Right ventricle myocardium superior (tissue), 1 donor: ENCODE measurements around the gene MFSD12. TPM values are rescaled to one million over a fixed set of nuclear protein-coding genes. Genes with fewer than 3 reads are reported as not detected.

Experiments
- ATAC-seq: fragments of 200-7000 bp; cut with Tn5 transposase; one replicate; pipeline ENCODE4 v1.9.1; 2020; ENCODE audit warnings: mild to moderate bottlenecking; ENCODE audit not compliant: poor library complexity
- DNase-seq: peaks from one replicate; pipeline ENCODE4 v3.0.0-alpha.2; 2020
- intact Hi-C: fragments of 100-400 bp; cut with DNase I; formaldehyde crosslinking; loops from one replicate; pipeline ENCODE4 v1.11.2; 2022
- total RNA-seq: library from RNA; stranded (reverse); fragmentation: NEBNext Ultra II Directional; extraction: Animal tissue kit (Norgen Biotek cat#: 25700); gene quantifications from one replicate; pipeline ENCODE4 v1.2.1, GENCODE V29; 2021
- donor health status: DM: no; HTN: yes; CAD: no; lungs with severe emphysema.

MFSD12 gene
- total RNA-seq, 1 donor from 2014 or later: 21.7 TPM

GRCh38 chr19:3544058-3544376 lies 13.4 kb downstream of the MFSD12 start:
- ATAC-seq: no peak
- no peak for DNase-seq
- intact Hi-C loops: loop anchor here (10.0 kb wide), 1 partner anchor 161 kb away; the partner anchor contains the start of genes PIP5K1C and TJP3

DNA sequence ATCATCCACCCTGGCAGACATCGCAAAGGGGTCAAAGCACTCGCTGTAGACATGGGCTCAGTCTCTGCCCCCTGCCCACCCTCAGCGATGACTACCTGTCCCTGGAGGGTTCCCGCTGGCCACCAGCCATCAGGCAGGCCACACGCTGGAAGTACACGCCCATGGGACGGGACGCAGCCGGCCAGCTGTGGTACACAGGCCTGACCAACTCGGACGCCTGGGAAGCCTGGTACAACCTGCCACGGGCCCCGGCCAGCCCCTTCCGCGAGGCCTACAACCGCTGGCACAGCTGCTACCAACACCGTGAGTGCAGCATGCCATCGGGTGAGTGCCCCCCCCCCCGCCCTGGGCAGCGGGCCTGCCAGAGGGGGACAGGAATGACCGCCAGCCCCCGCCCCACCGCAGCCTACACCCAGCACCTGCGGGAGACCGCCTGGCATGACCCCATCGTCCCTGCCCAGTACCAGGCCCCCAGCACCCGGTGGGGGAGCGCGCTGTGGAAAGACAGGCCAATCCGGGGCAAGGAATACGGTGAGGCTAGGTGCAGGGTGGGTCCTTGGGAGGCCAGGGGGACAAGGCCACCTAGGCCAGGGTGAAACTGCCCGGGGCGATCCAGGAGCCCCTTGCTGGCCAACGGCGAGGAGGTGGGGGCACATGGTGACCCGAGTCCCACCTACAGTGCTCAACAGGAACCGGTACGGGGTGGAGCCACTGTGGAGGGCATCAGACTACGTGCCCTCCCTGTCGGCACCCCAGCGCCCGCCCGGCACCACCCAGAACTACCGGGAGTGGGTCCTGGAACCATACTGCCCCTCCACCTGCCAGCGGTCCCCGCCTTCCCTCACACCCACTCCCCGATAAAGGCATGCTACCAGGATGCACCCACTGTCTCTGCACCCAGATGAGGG lies 14.0 kb downstream of the MFSD12 start:
- ATAC-seq: no peak
- intact Hi-C loops: loop anchor here (10.0 kb wide), 1 partner anchor 161 kb away; the partner anchor contains the start of genes PIP5K1C and TJP3
- no peak for DNase-seq

DNA sequence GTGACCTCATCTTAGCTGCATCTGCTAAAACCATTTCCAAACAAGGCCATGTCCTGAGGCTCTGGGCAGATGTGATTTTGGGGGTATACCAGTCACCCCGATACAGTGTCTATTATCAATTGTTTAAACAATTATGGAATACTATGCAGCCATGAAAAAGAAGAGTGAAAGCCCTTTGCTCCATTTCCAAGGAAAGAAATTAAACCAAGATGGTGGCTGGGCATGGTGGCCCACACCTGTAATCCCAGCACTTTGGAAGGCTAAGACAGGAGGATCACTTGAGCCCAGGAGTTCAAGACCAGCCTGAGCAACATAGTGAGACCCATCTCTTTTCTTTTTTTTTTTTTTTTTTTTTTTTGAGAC lies 17.6 kb downstream of the MFSD12 start:
- ATAC-seq (no peak), DNase-seq (no peak)
- intact Hi-C loops: loop anchor here (10.0 kb wide), 1 partner anchor 165 kb away; the partner anchor contains the start of genes PIP5K1C and TJP3

DNA sequence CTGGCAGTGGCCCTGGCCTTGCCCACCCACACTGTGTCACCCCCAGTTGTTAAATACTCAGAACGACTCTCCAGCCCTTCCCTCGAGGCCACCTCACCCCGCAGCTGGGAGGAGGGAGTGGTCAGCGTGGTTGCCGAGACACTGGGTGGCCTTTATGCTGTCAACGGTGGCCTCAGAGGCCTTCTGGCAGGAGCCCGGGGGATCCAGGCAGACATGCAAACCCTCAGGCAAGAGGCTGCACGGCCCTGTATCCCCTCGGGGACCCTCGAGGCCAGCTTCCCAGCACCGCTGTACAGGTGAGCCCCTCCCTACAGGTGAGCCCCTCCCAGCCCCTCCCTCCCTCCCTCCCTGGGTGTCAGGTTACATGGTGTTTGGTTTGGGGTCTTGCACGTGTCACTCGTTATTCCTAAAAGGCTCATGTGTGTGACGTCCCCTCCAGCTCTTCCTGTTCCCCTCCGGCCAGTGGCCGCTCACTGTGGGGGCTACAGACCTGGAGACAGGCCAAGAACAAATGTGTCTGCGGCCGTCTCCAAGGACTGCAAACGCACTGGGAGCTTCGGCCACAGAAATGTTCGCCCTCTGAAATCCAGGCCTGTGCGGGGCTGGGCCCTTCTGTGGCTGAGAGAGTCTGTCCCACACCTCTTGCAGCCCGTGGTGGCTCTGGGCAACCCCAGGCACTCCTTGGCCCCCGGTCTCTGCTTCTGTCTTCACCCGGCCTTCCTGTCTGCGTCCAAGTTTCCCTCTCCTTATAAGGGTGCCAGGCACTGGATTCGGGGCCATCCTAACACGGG lies 18.2 kb downstream of the MFSD12 start, which contains the start of gene TEKTIP1:
TSS of gene TEKTIP1 (plus strand) at position 210 of the 791 bp plus-strand sequence. CDS start at position 214, 4 bp downstream.
- ATAC-seq (no peak), DNase-seq (no peak)
- intact Hi-C loops: no loop called here

GRCh38 chr19:3538258-3538929 lies 19.0 kb downstream of the MFSD12 start:
- ATAC-seq (no peak), DNase-seq (no peak)
- intact Hi-C loops: no loop called here

DNA sequence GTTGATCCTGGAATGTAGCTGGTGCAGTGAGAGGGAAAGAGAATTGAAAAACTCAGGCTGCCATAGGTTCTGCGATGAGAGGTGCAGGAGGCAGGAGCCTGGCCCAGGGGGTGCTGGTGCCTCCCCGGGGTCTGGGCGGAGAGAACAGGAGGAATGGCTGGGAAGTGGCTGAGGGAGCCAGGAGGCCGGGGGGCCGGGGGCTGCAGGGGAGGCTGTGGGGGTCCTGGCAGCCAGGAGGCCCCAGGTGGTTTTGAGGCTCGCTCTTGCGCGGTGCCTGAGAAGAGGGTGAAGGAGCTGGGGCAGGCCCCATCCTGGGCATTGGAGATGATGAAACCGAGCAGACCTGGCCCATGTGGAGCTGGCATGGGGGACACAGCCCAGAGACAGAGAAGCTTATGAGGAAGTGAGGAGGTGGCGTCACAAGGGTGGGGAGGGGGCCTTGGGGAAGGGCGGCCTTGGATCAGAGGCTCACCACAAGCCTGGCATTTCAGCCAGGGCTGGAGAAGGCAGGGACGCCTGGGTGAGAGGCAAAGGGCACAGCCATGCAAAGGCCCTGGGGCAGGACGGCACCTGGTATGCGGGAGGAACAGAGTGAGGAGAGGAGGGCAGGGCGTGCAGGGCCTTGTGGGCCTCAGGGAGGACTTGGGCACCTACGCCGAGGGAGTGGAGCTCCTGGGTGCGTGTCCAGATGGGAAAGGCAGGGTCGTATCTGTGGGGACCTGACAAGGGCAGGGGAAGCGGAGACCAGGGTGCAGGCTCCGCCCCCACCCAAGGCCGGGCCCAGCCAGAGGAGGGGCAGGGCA lies 19.7 kb downstream of the MFSD12 start:
- DNase-seq: no peak
- intact Hi-C loops: no loop called here

GRCh38 chr19:3537101-3537437 lies 20.3 kb downstream of the MFSD12 start:
- ATAC-seq (peak; percentile 11), DNase-seq (no peak)
- intact Hi-C loops: no loop called here

More for the DNA sequence above, 19.7 kb downstream of the MFSD12 start:
- ATAC-seq: no peak

DNA sequence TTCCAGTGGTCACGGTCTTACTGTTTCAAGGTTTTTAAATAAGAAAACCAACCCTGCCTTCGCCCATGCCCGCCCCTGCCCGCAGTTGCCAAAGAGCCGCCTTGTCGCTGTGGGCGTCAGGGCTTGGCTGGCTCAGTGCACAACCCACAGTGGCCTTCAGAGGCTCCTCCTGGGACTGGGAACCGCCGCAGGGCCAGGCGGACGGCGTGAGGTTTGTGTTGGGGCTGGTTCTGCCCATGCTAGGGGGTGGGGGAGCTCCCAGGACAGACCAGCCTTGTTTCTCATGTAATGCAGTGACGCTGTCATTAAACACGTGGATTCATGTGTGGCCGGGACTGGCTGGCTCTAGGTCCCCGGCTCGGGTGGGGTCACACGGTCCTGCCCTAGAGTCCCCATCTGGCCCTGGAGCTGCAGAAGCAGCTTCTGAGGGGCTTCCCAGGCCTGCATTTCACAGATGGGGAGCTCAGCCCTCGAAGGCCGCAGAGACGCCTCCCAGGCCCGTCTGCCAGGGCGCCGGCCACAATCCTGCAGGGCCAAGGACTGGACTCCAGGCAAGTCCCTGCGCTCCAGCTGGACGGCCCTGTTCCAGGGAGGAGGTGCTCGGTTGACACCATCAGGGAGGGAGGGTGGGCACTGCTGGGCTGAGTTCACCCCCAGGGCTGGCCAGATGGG lies 20.8 kb downstream of the MFSD12 start:
- DNase-seq: peak; percentile 74
- intact Hi-C loops: no loop called here
- peak; percentile 46 for ATAC-seq

DNA sequence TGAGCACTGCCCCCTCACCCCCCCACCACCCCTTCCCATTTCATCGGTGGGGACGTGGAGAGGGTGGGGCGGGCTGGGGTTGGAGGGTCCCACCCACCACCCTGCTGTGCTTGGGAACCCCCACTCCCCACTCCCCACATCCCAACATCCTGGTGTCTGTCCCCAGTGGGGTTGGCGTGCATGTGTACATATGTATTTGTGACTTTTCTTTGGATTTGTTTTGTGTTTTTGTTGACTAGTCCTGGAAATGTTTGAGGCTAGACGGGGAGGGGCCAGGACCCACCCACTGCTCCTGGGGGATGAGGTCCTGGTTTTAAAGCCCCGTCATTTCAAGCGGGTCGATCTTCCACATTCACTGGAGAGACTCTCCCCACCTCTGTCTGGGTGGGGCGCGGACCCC lies 21.4 kb downstream of the MFSD12 start:
- intact Hi-C loops: no loop called here
- ATAC-seq: no peak

GRCh38 chr19:3535563-3535965 lies 21.8 kb downstream of the MFSD12 start:
- no peak for ATAC-seq
- intact Hi-C loops: no loop called here
- no peak for DNase-seq

More for the DNA sequence above, 21.4 kb downstream of the MFSD12 start:
- no peak for DNase-seq

DNA sequence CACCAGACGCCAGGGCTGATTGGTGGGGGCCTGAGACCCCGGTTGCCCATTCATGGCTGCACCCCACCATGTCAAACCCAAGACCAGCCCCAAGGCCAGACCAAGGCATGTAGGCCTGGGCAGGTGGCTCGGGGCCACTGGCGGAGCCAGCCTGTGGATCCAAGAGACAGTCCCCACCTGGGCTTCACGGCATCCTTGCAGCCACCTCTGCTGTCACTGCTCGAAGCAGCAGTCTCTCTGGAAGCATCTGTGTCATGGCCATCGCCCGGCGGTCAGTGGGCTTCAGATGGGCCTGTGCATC lies 22.2 kb downstream of the MFSD12 start:
- DNase-seq (no peak), ATAC-seq (no peak)
- intact Hi-C loops: no loop called here

DNA sequence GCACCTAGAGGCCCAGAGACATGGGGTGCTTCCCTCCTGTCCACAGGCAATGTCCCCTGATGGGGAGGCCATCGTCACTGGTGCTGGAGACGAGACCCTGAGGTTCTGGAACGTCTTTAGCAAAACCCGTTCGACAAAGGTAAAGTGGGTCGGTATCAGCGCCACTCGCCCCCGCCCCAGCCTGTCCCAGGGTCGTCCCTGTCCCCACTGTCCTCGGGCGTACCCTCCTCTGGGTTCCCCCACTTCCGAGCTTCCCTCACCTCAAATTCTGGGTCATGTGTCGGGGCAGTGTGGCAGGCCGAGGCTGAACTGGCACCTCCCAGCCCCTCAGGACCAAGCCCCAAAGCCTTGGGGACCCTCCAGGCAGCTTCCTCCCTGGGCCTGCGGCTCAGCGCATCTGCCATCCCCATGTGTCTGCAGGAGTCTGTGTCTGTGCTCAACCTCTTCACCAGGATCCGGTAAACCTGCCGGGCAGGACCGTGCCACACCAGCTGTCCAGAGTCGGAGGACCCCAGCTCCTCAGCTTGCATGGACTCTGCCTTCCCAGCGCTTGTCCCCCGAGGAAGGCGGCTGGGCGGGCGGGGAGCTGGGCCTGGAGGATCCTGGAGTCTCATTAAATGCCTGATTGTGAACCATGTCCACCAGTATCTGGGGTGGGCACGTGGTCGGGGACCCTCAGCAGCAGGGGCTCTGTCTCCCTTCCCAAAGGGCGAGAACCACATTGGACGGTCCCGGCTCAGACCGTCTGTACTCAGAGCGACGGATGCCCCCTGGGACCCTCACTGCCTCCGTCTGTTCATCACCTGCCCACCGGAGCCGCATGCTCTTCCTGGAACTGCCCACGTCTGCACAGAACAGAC lies 22.8 kb downstream of the MFSD12 start:
- ATAC-seq (no peak), DNase-seq (no peak)
- intact Hi-C loops: no loop called here

DNA sequence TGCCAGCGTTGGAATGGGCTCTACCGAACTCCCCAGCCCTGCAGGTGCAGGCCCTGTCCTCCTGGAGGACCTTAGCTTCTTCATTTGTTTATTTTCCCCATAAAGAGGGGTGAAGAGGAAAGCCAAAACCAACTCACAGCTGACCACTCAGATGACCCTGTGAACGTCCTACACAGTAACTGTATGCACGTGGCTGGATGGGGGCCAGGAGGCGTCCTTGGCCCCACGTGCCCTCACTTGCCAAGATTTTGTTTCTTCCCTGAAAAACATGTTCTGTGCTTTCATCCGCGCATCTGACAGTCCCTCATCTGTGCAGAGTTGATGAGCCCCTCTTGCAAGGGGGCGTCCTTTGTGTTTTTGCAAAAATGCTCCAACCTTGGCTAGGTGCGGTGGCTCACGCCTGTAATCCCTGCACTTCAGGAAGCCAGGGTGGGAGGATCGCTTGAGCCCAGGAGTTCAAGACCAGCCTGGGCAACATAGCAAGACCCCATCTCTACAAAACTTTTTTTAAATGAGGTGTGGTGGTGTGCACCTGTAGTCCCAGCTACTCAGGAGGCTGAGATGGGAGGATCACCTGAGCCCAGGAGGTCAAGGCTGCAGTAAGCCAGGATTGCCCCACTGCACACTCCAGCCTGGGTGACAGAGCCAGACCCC lies 23.7 kb downstream of the MFSD12 start:
- ATAC-seq (no peak), DNase-seq (no peak)
- intact Hi-C loops: no loop called here

- intact Hi-C loops: no loop called here
- no peak for DNase-seq
- no peak for ATAC-seq
Observed at GRCh38 chr19:3533033-3533432, 24.4 kb downstream of the MFSD12 start.

DNA sequence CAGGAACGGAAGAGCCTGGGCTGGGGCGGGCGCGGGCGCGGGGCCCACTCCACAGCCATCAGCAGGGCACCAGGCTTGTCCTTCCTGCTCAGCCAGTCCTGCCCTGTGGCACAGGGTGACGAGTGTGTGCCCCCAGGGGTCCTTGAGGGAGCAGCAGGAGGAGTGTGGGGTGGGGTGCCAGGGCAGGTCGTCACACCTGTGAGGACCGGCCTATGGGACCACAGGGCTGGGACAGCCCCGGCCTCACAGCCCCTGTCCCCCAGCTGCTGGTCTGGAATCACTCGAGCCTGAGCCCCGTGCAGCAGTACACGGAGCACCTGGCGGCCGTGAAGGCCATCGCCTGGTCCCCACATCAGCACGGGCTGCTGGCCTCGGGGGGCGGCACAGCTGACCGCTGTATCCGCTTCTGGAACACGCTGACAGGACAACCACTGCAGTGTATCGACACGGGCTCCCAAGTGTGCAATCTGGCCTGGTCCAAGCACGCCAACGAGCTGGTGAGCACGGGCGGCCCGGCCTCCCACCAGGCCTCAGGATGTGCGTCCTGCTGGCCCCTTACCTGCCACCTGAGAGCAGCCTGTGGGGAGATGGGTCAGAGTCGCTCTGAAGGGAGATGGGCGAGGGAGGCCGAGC lies 25.1 kb downstream of the MFSD12 start:
- intact Hi-C loops: no loop called here
- DNase-seq: no peak
- ATAC-seq: no peak

DNA sequence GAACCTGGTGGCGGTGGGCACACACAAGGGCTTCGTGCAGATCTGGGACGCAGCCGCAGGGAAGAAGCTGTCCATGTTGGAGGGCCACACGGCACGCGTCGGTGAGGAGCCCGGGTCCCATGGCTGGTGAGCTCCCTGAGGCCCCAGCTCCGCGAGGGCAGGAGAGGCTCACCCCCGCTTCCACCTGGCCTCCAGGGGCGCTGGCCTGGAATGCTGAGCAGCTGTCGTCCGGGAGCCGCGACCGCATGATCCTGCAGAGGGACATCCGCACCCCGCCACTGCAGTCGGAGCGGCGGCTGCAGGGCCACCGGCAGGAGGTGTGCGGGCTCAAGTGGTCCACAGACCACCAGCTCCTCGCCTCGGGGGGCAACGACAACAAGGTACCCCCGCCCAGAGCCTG lies 25.7 kb downstream of the MFSD12 start:
- ATAC-seq (no peak), DNase-seq (no peak)
- intact Hi-C loops: no loop called here
